K562 (cell line): ENCODE data around the gene UBE2J2. TPM values are rescaled to one million over a fixed set of nuclear protein-coding genes. Genes with fewer than 3 reads are reported as not detected.

Experiments used
- CBFA2T3 ChIP-seq: fragments of 450-650 bp; IDR thresholded peaks from 2 replicates; pipeline ENCODE4 v1.6.1; 2017
- CEBPB ChIP-seq: fragments of 450-650 bp; IDR thresholded peaks from 2 replicates; pipeline ENCODE4 v1.6.1; 2016; ENCODE audit warnings: missing genetic modification characterization, missing compliant biosample characterization
- ELK1 ChIP-seq: sonication (generic); formaldehyde crosslinking; IDR thresholded peaks from 2 replicates; pipeline ENCODE4 v1.8.1; 2022; ENCODE audit warnings: missing genetic modification reagents
- EP400 ChIP-seq: fragments of 450-650 bp; IDR thresholded peaks from 2 replicates; pipeline ENCODE4 v1.6.1; 2017; ENCODE audit warnings: antibody characterized with exemption, mild to moderate bottlenecking, moderate library complexity
- HDGF ChIP-seq: fragments of 450-650 bp; IDR thresholded peaks from 2 replicates; pipeline ENCODE4 v1.6.1; 2016
- ILF3 ChIP-seq: fragments of 450-650 bp; IDR thresholded peaks from 2 replicates; pipeline ENCODE4 v1.6.1; 2018; ENCODE audit warnings: antibody characterized with exemption, mild to moderate bottlenecking, moderate library complexity, borderline replicate concordance
- NBN ChIP-seq: fragments of 450-650 bp; IDR thresholded peaks from 2 replicates; pipeline ENCODE4 v1.6.1; 2016; ENCODE audit warnings: low read depth, mild to moderate bottlenecking
- NCOA4 ChIP-seq: fragments of 450-650 bp; IDR thresholded peaks from 2 replicates; pipeline ENCODE4 v1.6.1; 2018; ENCODE audit warnings: mild to moderate bottlenecking; ENCODE audit not compliant: partially characterized antibody
- NRF1 ChIP-seq, 2 experiments: fragments of 450-650 bp; IDR thresholded peaks in 1 of 2; conservative IDR thresholded peaks in 1 of 2; 2 replicates each; pipeline ENCODE4 v1.6.1; 2014; ENCODE audit warnings: mild to moderate bottlenecking in 2 of 2
- PHB ChIP-seq: fragments of 250-450 bp; sonication (Bioruptor Pico); IDR thresholded peaks from 2 replicates; pipeline ENCODE4 v1.5.0; 2021
- PHF8 ChIP-seq: fragments of 200-600 bp; sonication (generic); IDR thresholded peaks from 2 replicates; pipeline ENCODE4 v1.6.1; 2012; ENCODE audit warnings: mixed run types, mild to moderate bottlenecking, inconsistent platforms, low read length, moderate library complexity, borderline replicate concordance
- TAL1 ChIP-seq: fragments of 450-650 bp; IDR thresholded peaks from 2 replicates; pipeline ENCODE4 v1.6.1; 2016; ENCODE audit warnings: mild to moderate bottlenecking
- TFE3 ChIP-seq: fragments of 450-650 bp; formaldehyde crosslinking; IDR thresholded peaks from 2 replicates; pipeline ENCODE4 v1.4.0; 2020; ENCODE audit warnings: mild to moderate bottlenecking, mixed read lengths
- ZBTB12 ChIP-seq: fragments of 250-450 bp; sonication (Bioruptor Pico); IDR thresholded peaks from 2 replicates; pipeline ENCODE4 v1.4.0; 2020
- ZBTB33 ChIP-seq: sonication (generic); formaldehyde crosslinking; IDR thresholded peaks from 2 replicates; pipeline ENCODE4 v1.8.1; 2023; ENCODE audit warnings: mild to moderate bottlenecking, missing genetic modification reagents
- ZEB2 ChIP-seq: fragments of 450-650 bp; IDR thresholded peaks from 2 replicates; pipeline ENCODE4 v1.6.1; 2016
- ZFP1 ChIP-seq: fragments of 450-650 bp; formaldehyde crosslinking; IDR thresholded peaks from 2 replicates; pipeline ENCODE4 v1.4.0; 2020; ENCODE audit warnings: mild to moderate bottlenecking, mixed read lengths
- ZNF512 ChIP-seq: IDR thresholded peaks from 2 replicates; pipeline ENCODE4 v1.6.1; 2016; ENCODE audit warnings: missing genetic modification characterization, missing compliant biosample characterization
- ZNF699 ChIP-seq: fragments of 250-450 bp; sonication (Bioruptor Pico); IDR thresholded peaks from 2 replicates; pipeline ENCODE4 v1.8.0; 2021; ENCODE audit warnings: mild to moderate bottlenecking, moderate library complexity; ENCODE audit not compliant: insufficient replicate concordance
- polyA plus RNA-seq, 8 experiments: library from polyadenylated mRNA; depleted of rRNA in 4 of 8; stranded (reverse) in 5 of 8; unstranded in 3 of 8; fragments of >200 nt; fragmentation: Nextera tagmentation in 2 of 8; fragmentation: Illumina TruSeq in 1 of 8; extraction: Ambion mirVana in 2 of 8; extraction: Trizol in 1 of 8; gene quantifications; 2 replicates each; pipeline versions ENCODE4 v1.2.1 to v1.2.3, GENCODE V29; 2011 to 2014; ENCODE audit warnings: inconsistent platforms in 1 of 8, missing spikeins in 1 of 8
- total RNA-seq, 7 experiments: library from RNA; depleted of rRNA in 6 of 7; stranded (reverse); fragments of >200 nt in 6 of 7; fragmentation: Illumina TruSeq in 2 of 7; extraction: Trizol in 2 of 7; gene quantifications; 2 replicates each; pipeline versions ENCODE4 v1.2.1 to v1.2.3, GENCODE V29; 2011 to 2021; ENCODE audit warnings: low replicate concordance in 1 of 7

UBE2J2 gene
- total and polyA plus RNA-seq, 9 of the 15 experiments (the other 6 are each of a cell fraction or from before 2014, with no cell fraction given), result 0.93 to 112 (median 75.5) TPM

GRCh38 chr1:1273512-1274298, at the start of gene UBE2J2 (continued):
- TF ChIP-seq ZNF512 (tag) (no peak), ZEB2 (no peak), HDGF (no peak), ZBTB33 (CRISPR knock-in tag) (no peak), ZFP1 (no peak), ZNF699 (CRISPR knock-in tag) (no peak), NCOA4 (no peak), PHB (no peak), PHF8 (peak; percentile 97; the same call in 1 of the 2 replicates), ZBTB12 (CRISPR knock-in tag) (no peak), CEBPB (tag) (no peak), ELK1 (CRISPR knock-in tag) (no peak), CBFA2T3 (no peak), EP400 (peak; percentile 54; the same call in 1 of the 2 replicates), NRF1 (conservative IDR thresholded peaks at IDR 0.05 in 1 of 2, IDR thresholded peaks at IDR 0.05 in 1 of 2) (peak; percentile 85 to 87), NBN (no peak), ILF3 (no peak), TFE3 (no peak), TAL1 (no peak)
